ENCODE results near the gene COL20A1.

Gene COL20A1

GRCh38 chr20:63253065-63253437, 39.9 kb upstream of the COL20A1 start:
- TF ChIP-seq REST (IDR thresholded peaks at IDR 0.05; ENCODE audit: insufficient read depth in 1 of 2, low read depth in 2 of 2, low read length in 2 of 2) (no peak), FOXP2 (optimal IDR thresholded peaks at IDR 0.05; ENCODE audit: borderline replicate concordance, extremely low read depth, extremely low read length, insufficient read depth) (no peak), SIN3A (IDR thresholded peaks at IDR 0.05; ENCODE audit: borderline replicate concordance, insufficient read depth, low read length) (no peak), POLR2AphosphoS5 (IDR thresholded peaks at IDR 0.05; ENCODE audit: low read depth, low read length) (no peak), TAF1 (IDR thresholded peaks at IDR 0.05; ENCODE audit: borderline replicate concordance, insufficient read depth, low read length) (no peak)

- no peak for TF ChIP-seq TAF1 (IDR thresholded peaks at IDR 0.05; ENCODE audit: borderline replicate concordance, insufficient read depth, low read length)
- no peak for TF ChIP-seq FOXP2 (optimal IDR thresholded peaks at IDR 0.05; ENCODE audit: borderline replicate concordance, extremely low read depth, extremely low read length, insufficient read depth)
- no peak for TF ChIP-seq POLR2AphosphoS5 (IDR thresholded peaks at IDR 0.05; ENCODE audit: low read depth, low read length)
- no peak for TF ChIP-seq REST (IDR thresholded peaks at IDR 0.05; ENCODE audit: insufficient read depth in 1 of 2, low read depth in 2 of 2, low read length in 2 of 2)
- no peak for TF ChIP-seq SIN3A (IDR thresholded peaks at IDR 0.05; ENCODE audit: borderline replicate concordance, insufficient read depth, low read length)
Measured at GRCh38 chr20:63253438-63254231, 39.4 kb upstream of the COL20A1 start.

- TF ChIP-seq FOXP2 (optimal IDR thresholded peaks at IDR 0.05; ENCODE audit: borderline replicate concordance, extremely low read depth, extremely low read length, insufficient read depth) = no peak
- TF ChIP-seq SIN3A (IDR thresholded peaks at IDR 0.05; ENCODE audit: borderline replicate concordance, insufficient read depth, low read length) = no peak
- TF ChIP-seq TAF1 (IDR thresholded peaks at IDR 0.05; ENCODE audit: borderline replicate concordance, insufficient read depth, low read length) = no peak
- TF ChIP-seq POLR2AphosphoS5 (IDR thresholded peaks at IDR 0.05; ENCODE audit: low read depth, low read length) = no peak
- no peak for TF ChIP-seq REST (IDR thresholded peaks at IDR 0.05; ENCODE audit: insufficient read depth in 1 of 2, low read depth in 2 of 2, low read length in 2 of 2)
Measured at GRCh38 chr20:63254232-63254605, 38.8 kb upstream of the COL20A1 start, which contains the start of gene NKAIN4. Gene NKAIN4, minus strand, starts transcription at chr20:63254463. Its CDS starts 13 bp downstream, at chr20:63254450.

GRCh38 chr20:63254606-63255384, 38.2 kb upstream of the COL20A1 start:
- TF ChIP-seq REST (IDR thresholded peaks at IDR 0.05; ENCODE audit: insufficient read depth in 1 of 2, low read depth in 2 of 2, low read length in 2 of 2) (no peak), SIN3A (IDR thresholded peaks at IDR 0.05; ENCODE audit: borderline replicate concordance, insufficient read depth, low read length) (no peak), TAF1 (IDR thresholded peaks at IDR 0.05; ENCODE audit: borderline replicate concordance, insufficient read depth, low read length) (no peak), POLR2AphosphoS5 (IDR thresholded peaks at IDR 0.05; ENCODE audit: low read depth, low read length) (no peak), FOXP2 (optimal IDR thresholded peaks at IDR 0.05; ENCODE audit: borderline replicate concordance, extremely low read depth, extremely low read length, insufficient read depth) (no peak)

Data from PFSK-1 (cell line).